Measurements from ENCODE around the gene CYP26C1.

The CYP26C1 gene, protein sequence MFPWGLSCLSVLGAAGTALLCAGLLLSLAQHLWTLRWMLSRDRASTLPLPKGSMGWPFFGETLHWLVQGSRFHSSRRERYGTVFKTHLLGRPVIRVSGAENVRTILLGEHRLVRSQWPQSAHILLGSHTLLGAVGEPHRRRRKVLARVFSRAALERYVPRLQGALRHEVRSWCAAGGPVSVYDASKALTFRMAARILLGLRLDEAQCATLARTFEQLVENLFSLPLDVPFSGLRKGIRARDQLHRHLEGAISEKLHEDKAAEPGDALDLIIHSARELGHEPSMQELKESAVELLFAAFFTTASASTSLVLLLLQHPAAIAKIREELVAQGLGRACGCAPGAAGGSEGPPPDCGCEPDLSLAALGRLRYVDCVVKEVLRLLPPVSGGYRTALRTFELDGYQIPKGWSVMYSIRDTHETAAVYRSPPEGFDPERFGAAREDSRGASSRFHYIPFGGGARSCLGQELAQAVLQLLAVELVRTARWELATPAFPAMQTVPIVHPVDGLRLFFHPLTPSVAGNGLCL

DNA sequence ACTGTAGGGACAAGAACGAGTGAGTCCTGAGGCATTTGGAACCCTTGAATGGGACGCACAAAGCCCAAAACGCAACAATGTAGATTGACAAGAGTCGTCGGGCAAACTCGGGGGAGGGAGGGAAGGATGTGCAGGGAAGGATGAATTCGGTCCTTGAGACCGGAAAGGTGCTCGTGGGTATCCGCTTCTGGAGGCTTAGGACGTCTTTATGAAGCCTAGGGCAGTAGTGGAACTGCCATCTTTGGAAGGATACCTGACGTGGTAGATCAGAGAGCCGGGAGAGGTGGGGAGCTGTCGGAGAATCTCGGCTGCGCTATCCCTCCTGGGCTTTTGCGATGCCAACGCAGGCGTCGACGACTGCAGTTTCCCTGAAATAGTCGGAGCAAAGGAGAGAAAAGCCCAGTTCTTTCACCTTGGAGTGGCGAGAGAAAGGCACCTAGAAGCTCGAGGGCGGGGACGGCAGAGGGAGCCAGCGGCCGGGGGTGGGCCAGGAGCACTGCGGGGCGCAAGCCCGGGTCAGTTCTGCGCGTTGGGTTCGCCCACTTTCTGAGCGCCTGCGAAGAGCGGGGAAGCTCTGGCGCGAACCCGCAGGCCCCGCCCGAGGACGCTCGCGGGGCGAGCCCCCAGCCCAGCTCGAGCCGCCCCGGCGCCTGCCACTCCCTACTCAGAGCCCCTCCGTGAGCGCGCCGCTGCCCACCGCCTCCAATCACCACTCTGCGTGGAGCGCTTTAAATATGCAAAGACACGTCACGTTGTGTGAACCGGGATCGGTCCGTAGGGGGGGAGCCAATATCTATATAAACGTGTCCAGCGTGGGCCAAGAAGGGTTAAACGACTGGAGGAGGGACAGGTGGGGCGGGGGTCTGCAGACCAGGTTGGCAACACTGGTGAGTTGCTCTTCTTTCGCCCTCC, at the start of gene CYP26C1:
Gene CYP26C1, plus strand, starts transcription at position 824 of the 912 bp plus-strand sequence. CDS start 466 bp downstream, outside the sequence.
- no peak for DNase-seq

DNA sequence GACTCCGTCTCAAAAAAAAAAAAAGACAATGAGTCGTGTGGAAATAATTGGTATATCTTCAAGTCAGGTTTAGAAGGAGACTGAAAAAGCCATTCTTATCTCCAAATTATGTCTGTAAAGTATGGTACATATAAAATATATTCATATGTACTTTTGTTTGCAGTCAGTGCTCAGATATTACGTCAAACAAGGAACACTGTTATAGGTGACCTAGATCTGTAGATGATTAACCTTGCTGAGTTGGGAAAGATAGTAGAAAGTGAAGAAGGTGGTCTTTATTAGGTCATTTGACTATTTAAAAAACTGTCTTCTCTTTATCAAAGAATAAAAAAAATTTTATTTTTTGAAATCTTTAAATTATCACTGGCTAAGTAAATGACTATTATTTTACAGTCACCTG, 44.9 kb upstream of the CYP26C1 start:
- DNase-seq, result no peak

DNA sequence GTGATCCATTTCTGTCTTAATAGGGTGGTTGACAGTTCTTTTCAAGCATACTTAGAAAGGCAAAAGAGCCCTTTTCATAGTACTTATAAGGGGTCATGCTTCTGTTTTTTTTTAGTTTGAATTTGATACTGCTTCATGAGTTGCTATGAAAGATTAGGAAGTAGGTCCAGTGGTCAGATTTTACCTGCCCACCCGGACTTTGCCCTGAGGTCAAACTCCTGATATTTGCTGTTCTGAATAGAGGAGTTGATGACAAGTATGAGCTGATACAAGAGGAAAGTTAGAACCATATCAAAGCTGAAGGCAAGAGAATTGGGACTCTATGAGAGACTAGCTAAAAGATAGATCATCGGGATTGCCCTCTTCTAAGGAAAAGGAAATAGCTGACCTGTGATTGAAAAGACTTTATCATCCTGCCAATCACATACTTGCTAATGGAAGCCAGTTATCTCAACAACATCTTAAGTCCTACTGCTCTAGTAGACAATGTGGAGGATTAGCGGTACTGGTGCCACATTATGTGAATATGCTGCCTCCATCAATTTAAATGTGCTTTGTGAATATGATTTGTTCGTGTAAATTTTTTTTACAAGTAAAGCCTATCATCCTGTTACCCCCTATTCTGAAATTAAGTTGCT, 37.5 kb upstream of the CYP26C1 start:
- DNase-seq, result no peak

DNA sequence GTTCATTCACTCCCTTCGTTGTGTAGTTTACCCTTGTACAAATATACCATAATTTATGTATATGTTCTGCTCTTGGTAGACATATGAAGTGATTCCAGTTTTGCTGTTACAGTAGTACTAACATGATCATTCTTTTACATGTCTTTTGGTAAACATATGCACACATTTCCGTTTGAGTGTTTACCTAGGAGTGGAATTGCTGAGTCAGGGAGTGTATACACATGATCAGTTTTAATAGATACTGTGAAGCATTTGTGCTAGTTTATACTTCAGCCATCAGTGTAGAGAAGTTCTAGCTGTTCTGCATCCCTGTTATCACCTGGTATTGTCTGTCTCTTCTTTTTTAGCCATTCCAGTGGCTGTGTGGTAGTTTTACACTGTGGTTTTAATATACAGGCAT, 34.5 kb upstream of the CYP26C1 start:
- no peak for DNase-seq

DNA sequence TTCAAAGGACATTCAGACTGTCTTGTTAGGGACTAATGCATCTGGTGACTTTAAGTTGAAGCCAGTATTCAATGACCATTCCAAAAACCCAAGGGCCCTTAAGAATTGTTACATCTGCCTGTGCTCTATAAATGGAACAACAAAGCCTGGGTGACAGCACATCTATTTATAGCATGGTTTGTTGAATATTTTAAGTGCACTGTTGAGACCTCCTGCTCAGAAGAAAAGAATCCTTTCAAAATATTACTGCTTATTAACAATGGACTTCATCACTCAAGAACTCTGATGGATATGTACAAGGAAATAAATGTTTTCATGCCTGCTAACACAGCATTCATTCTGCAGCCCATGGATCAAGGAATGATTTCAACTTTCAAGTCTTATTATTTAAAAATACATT, 33.1 kb upstream of the CYP26C1 start:
- DNase-seq, result no peak

DNA sequence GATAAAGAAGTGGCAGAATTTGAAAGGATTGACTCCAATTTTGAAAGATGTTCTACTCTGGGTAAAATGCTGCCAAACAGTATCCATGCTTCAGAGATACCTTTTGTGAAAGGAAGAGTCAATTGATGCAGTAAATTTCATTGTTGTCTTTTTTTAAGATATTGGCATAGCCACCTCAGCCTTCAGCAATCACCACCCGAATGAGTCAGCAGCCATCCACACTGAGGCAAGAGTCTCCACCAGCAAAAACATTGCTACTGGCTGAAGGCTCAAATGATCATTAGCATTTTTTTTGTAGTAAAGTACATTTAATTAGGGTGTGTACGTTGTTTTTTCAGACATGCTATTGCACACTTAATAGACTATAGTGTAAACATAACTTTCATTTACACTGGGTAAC, 31.7 kb upstream of the CYP26C1 start:
- no peak for DNase-seq

DNA sequence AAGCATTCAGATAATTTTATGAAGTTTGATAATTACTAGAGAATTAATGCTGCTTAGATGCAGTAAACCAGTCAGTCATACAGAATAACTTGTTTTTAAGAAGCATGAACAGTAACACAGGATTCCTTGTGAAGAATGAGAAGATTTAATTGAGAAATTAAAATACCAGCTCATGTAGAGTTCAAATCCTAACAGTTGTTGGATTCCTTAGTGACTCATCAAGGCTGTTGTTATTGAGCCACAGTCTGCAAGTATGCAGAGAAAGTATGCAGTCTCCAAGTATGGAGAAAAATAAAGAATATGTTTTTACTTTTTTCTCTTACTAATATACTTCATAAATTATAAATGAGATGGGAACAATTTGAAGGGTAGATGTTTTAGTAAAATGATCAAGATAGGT, 30.2 kb upstream of the CYP26C1 start:
- no peak for DNase-seq

DNA sequence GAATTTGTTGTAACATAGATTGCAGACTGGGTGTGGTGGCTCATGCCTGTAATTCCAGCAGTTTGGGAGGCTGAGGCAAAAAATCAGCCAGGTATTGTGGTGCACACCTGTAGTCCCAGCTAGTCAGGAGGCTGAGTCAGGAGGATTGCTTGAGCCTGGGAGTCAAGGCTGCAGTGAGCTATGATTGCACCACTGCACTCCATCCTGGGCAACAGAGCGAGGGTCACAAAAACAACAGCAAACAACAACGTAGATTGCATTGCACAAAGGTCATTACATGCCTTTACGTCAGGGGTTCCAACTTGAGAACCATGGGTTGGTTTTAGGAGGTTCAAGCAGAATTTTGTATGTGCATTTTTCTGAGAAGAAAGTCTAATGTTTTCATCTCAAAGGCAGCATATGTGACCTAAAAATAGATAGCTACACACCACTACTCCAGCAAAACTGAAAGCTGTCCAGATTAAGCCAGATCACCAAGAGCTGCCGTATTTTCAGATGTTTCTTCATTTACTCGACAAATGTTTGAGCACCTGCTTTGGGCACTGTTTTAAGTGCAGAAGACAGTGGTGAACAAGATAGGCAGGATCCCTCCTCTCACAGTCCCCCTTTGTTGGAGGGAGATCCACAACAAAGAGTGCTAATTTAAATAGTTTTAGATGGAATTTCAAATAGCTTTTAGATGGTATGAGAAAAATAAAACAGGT, 28.3 kb upstream of the CYP26C1 start:
- DNase-seq, result no peak

DNA sequence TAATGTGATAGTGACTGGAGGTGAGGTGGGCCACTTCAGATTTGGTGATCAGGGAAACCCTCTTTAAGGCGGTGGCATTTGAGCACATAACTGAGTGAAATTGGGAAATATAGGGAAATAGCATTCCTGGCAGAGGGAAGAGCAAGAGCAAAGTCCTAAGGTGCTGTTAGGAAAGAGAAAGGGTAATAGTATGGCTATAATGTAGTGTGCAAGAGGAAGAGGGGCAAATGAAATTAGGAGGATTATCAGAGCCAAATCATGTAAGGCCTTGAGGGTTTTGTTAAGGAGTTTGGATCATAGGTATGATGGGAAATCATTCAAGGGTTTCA, 27.8 kb upstream of the CYP26C1 start:
- DNase-seq, result no peak

DNA sequence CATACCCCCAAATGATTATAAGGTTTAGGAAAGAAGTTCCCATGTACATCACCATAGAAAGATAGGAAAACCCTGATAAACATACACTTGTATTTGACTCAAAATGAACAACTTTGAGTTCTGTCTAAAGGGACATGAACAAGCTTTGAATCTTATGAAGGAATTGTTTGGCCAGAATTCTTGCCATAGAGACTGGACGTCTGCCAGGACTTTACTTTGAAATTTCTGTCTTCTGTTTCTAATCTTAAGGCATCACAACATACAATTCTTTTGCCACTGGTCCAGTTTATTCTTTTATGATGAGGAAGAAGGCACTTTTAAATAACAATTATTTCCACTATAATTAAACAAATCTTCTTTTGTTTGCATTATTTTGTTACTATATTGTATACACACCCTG, 26.2 kb upstream of the CYP26C1 start:
- DNase-seq, result no peak

DNA sequence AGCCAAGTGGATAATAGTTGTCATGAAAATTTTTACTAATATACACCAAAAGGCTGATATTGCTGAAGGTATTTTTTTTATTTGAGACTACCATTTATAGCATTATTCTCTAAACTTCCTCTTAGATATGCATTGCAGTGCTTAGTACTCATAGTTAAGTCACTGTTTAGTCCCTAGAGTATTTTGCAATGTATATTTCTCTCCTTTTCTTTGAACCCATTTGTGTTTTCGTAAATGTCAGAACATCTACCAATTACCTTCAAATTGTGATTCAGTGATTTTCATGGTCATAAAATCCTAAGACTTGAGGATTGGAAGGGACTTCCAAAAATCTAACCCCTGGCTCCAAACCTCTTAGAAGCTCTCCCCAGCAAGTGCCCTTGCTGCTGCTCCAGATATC, 21.5 kb upstream of the CYP26C1 start:
- DNase-seq, result no peak

DNA sequence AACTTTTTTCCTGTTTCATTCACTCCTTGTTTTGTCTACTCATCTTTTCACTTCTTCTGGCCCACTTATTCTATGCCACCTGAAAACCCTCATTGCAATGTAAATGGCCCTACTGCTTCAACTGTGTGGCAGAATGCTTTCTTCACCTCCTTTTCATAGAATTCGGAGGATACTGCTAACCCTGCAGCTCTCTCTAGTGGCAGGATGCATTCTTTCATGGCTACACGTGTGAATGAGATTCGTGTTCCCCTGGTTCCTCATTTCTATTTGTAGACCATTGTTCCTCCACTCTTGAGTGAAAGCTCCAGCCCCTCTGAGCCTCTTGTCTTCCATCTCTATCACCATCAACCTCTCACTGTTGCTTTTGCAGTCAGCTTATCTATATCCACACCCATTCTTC, 20.9 kb upstream of the CYP26C1 start:
- DNase-seq, result no peak

DNA sequence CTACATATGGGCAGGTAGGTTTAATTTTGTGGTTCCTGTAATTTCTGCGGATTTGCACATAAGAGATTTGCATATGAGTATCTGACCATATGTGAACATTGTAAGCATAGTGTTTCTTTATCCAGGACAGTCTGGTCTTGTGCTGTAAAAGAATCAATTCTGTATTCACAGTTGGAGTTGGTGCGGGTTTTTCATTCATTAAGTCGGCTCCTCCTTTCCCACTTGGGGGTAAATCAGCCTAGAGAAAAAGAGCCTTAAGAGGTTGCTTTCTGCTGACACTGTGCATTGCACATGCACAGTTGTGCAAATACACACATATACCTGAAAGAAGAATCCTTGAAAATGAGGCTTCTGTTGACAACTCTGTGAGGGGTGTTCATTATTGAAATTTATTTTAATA, 6.1 kb upstream of the CYP26C1 start:
- no peak for DNase-seq

DNA sequence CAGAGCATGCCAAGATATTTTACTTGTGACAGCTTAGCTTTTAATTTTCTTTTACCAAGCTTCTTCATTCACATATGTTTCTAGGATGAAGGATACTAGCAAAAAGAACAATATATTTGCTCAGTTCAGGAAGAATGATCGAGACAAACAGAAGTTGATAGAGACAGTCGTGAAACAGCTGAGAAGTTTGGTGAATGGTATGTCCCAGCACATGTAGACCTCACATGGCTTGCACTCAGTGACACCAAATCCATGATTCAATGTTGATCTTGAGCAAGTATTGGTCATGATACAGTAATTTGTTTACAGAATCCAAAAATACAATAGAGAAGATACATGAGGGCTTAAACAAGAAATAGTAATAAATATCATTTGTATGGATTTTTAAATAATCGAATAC, 2.5 kb upstream of the CYP26C1 start:
- DNase-seq, result no peak

DNA sequence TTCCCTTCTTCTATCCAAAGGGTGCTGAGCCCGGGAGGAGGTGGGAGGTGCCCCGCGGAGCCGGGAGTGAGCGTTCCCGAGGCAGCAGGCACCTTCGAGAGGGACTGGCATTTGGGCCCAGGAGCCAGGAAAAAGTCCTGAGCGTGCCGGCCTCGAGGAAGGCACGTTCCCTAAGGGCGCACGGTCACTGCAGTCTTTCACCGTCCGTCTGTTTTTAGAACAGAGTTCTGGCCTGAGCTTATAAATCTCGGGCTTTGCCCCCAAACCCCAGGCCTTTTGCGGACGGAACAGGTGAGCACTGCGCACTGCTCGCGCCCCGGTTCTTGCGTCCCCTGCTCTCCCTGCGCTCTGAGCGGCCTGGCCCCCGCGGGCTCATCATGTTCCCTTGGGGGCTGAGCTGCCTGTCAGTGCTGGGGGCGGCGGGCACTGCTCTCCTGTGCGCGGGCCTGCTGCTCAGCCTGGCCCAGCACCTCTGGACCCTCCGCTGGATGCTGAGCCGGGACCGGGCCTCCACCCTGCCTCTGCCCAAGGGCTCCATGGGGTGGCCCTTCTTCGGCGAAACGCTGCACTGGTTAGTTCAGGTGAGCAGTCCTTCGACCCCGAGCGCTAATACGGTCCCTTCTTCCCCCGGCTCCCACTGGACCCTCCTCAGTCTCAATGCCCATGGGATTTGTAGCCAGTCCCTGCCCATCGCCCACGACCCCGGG, 442 bp downstream of the CYP26C1 start:
- DNase-seq, result no peak

DNA sequence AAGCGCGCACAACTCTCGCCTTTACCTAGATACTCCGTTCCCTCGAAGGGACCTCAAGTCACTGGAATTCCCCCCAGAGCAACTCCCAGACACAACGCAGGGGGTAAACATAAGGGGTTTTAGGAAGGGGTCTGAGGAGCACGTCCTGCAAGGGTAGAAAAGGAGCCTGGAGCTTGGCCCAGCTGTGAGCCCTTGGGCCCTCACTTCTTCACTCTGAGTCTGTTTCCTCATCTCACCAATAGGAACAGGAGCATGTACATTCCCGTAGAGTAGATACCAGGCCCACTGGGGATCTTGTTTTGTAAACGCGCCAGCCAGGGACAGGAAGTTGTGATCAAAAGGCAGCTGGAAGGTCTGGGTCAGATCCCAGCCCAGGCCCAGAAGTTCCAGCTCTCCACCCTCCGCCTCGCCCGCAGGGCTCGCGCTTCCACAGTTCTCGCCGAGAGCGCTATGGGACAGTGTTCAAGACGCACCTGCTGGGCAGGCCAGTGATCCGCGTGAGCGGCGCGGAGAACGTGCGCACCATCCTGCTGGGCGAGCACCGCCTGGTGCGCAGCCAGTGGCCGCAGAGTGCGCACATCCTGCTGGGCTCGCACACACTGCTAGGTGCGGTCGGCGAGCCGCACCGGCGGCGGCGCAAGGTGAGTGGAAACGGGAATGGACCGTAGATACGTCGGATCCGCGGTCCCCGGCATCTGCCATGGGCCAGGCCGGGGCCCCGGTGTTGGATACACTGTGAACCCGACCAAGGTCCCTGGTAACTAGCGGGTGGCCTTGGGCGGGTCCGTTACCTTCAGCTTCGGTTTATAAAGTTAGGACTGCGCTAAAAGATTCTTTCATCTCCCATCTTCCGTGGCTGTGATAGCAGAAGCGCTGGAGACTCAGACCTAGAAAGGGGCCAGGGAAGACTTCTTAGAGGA, 1.3 kb downstream of the CYP26C1 start:
- no peak for DNase-seq

DNA sequence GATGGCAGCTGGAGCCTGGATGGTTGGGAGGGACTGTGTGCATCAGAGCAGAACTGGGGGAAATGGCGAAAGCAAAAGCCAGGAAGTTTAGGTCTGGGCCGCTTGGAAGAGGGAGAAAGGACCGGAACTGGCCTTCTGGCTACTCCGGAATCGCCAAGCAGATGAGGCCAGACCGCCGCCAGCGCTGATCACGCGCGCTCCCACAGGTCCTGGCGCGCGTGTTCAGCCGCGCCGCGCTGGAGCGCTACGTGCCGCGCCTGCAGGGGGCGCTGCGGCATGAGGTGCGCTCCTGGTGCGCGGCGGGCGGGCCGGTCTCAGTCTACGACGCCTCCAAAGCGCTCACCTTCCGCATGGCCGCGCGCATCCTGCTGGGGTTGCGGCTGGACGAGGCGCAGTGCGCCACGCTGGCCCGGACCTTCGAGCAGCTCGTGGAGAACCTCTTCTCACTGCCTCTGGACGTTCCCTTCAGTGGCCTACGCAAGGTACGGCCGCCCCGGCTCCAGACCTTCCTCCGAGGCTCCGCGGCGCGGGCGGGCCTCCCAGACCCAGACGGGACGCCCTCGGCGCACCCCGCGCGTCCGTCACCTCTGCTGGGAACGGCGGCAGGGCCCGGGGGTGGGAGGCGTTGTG, 2.0 kb downstream of the CYP26C1 start:
- no peak for DNase-seq

DNA sequence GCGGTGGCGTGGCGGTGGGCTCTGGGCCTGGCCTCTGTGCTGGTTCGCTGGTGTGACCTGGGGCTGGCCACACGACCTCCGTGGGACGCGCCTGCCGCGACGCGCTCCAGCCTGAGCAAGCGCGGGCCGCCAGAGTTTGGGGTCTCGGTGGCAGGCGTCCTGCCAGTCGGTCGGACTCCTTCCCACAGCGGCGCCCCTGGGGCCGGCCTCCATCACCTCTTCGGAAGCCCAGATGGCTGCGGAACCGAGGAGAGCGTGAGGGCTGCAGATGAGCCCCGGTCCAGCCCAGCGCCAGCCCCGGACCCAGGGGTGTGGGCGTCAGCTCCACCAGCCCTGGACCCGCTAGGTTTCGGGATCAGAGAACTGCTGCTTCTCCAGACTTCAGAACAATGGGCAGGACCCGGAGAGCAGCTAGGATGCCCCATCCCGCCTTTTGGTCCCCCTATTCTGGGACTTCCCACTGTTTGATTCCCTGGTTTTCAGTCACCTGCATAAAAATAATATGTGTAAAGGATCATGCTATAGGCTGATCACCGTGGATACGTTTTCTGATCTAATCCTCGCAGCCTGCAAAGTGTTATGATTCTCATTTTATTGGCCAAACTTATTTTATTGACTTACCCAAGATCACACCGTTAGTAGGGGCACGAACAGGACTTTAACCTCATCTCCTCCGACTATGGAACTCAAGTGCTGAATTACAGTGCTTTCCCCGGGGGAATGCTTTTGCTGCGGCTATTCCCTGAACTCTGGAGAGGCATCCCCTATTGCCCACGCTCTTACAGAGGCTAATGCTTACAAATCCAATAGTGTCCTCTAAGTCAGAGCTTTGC, 2.8 kb downstream of the CYP26C1 start:
- no peak for DNase-seq

DNA sequence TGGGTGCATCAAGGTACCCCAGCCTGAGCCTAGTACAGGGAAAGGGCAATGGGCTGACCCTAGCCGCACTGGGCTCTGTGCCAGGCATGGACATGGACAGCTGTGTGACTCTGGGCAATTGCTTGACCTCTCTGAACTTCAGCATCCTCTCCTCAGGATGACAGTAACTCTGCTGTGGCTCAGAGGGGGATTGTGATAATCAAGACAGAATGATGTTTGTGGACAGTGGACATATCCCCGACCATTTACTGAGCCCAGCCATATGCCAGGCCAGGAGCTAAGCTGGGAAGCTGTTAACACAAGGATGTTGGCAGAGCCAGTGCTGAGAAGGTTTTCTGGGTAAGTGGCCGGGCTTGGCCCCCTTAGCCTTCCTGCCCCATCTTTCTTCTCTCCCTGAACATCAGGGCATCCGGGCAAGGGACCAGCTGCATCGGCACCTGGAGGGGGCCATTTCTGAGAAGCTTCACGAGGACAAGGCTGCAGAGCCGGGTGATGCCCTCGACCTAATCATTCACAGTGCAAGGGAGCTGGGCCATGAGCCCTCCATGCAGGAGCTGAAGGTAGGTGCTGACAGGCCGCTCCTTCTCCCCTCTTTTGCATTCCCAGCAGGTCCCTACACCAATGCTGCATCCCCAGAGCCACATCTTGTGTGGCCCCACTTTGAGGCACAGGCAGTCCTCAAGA, 3.5 kb downstream of the CYP26C1 start:
- DNase-seq, result no peak

All from NCI-H524 treated with DMSO at 0.1 percent for 48 hours (cell line).